Aortic smooth muscle cell (primary cell): ENCODE measurements around the gene PARPBP. TPM values are rescaled to one million over a fixed set of nuclear protein-coding genes. Genes with fewer than 3 reads are reported as not detected.

Source experiments
- total RNA-seq: library from RNA; depleted of rRNA; stranded (reverse); fragments of >200 nt; gene quantifications from 2 replicates; pipeline ENCODE4 v1.2.3, GENCODE V29; 2014

PARPBP gene
- 7.2 and 9.4 TPM in 2 replicates for total RNA-seq

DNA sequence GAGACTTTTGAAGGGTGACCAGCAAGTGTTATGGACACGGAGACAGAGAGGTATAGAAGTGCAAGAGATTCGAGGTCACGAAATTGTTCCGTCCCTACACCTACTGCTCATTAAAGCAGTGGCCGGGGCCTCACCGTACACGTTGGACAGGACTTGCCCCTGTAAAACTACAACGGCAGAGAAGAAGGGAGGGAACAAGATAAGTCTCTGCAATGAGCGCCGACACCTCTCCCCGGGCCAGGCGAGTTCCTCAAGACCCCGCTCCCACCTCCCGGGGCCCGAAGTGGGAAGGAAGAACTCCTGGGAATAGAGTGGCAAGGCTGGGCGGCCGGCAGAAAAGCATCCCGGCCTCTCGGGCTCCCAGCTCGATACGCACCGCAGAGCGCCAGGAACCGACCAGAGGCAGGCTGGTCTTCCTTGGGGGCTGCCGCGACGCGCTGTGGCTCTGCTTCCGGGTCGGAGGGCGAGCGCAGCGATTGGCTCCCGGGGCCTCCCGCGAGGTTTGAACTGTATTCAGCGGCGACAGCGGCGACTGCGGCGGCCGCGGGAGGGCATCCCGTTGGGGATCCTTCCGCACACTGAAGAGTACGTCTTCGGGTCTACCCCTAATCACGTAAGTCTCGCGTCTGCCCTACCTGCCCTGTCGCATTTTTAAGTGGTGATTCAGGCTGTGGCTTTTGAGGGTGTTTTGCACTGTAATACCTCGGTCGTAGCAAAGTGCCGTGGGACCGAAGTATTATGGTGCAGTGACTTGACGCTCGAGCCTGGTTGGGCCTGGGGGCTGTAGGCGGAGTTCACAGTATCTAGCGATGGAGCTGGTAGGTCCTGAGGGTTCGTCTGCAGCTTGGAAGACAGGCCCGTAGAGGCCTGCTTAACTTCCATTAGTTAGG lies at the start of gene PARPBP, which contains the start of gene NUP37:
Gene PARPBP, plus strand, starts transcription at position 510 of the 890 bp plus-strand sequence. CDS start 3,706 bp downstream, outside the sequence.
Gene NUP37, minus strand, starts transcription at position 441 of the 890 bp plus-strand sequence. CDS start 1,596 bp downstream, outside the sequence.

DNA sequence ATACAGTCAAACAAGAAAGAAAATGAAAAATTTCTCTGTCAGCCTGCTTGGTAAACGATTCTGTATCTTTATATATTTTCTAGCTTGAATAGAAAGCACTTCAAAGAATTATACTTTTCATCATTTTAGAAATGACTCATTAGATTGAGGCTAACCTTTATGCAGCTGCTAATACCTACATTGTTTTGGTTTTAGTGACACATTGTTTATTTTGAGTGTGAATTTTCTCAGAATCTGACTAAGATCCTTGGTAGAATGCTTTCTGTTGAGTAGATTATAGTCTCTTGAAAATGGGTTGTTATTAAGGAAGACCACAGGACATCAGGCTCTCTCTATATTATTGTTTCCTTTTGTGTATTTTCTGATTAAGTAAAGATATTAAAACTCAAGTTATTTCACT lies 77.8 kb downstream of the PARPBP start, which contains the start of gene PMCH:
Gene PMCH, minus strand, starts transcription at position 45 of the 400 bp plus-strand sequence. CDS start 63 bp downstream, outside the sequence.

Other genes with a start within 250 kb of the PARPBP start
- gene DRAM1, start 242.6 kb upstream of the PARPBP start, total RNA-seq = 12.0 and 20.1 TPM in 2 replicates
- 113 and 119 TPM in 2 replicates for gene WASHC3, start 58.2 kb upstream of the PARPBP start, total RNA-seq
- 25.6 and 33.4 TPM in 2 replicates for gene NUP37, start 69 bp upstream of the PARPBP start, total RNA-seq
- gene PMCH, start 77.7 kb downstream of the PARPBP start, total RNA-seq = 3.4 TPM in 1 of 2 replicates, not detected in the other